ENCODE results near the gene PIP5K1B.

- no peak for TF ChIP-seq POLR2A (IDR thresholded peaks at IDR 0.05)
- no peak for TF ChIP-seq POLR2AphosphoS5 (IDR thresholded peaks at IDR 0.05)
These were observed 12.5 kb upstream of the PIP5K1B start for GRCh38 chr9:68692519-68692918.
